NCI-H1105 treated with DMSO at 0.1 percent for 48 hours (cell line): ENCODE data around the gene ALDH9A1.

Experiments used
- DNase-seq: peaks from one replicate; lab custom pipeline; 2025; lab: John Stamatoyannopoulos, UW

The ALDH9A1 gene

DNA sequence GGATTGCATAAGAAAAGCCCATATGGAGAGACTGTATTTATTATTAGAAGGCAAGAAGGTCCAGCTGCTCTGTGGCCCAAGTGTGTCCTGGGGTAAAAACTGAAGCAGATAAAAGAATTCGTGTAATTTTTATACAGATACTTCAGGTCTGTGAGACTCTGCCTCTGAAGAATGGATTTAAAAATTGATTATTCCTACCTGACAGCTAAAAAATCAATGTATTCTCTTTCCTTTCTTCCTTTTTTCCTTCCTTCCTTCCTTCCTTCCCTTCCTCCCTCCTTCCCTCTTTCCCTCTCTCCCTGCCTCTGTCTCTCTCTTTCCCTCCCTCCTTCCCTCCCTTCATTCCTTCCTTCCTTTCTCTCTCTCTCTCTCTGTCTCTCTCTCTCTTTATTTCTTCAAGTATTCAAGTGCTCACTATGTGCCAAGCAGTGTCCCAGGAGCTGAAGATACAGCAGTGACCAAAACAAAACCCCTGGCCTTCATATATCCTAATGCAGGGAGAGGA lies 78.7 kb downstream of the ALDH9A1 start:
- no peak for DNase-seq

DNA sequence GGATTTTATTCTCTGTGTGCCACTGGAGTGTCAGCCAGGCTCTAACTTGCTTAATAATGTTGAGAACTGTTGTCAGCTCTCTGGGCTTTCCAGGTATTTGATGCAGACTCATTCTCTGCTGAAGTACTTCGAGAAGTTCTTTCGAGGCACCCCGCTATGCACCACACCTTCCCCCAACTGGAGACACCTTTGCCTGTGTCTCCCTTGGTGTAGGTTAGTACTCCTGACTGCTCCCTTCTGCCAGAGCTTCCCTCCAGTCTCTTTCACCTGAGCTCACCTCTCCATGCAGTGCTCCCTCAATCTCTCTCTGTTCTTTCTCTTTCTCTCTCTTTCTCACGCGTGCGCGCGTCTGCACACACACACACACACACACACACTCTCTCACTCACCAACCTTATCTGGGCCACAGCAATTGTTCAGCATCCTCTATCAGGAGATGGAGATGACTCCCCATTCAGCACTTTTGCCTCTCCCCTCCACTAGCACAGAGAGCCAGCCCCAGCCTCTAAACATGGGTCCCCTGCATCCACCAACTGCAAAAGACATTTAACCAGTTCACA lies 81.3 kb downstream of the ALDH9A1 start:
- DNase-seq = no peak

DNA sequence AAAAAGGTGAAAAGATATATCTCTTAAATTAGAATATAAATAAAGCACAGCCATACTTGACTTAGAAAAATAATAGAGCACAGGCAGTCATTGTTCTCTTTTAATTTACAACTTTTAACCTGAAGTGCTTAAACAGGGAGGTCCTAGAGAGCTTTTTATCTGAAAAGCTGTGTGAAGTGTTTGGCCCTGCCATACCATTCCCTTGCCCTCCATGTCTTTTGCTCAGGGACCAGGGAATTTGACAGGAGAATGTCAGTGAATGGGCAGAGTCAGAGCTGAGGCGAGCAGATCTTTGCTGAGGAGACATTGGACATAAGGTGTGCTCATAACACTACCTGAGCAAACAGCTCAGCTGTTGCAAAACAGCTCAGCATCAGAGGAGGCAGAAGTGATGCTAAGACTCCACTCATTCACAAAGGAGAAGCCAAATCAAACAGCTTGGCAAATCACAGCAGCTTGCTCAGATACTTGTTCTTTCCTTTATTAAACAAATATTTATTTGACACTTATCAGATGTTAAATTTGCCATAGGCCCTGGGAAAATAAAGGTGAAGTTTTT lies 82.2 kb downstream of the ALDH9A1 start:
- DNase-seq = no peak
